ENCODE measurements around the gene NUP50. TPM values are rescaled to one million over a fixed set of nuclear protein-coding genes. Genes with fewer than 3 reads are reported as not detected.

NUP50 gene
- total and polyA plus RNA-seq, 2 of the 13 experiments (the other 11 are each of a cell fraction or from before 2014, with no cell fraction given): 14.2 to 52.4 TPM

DNA sequence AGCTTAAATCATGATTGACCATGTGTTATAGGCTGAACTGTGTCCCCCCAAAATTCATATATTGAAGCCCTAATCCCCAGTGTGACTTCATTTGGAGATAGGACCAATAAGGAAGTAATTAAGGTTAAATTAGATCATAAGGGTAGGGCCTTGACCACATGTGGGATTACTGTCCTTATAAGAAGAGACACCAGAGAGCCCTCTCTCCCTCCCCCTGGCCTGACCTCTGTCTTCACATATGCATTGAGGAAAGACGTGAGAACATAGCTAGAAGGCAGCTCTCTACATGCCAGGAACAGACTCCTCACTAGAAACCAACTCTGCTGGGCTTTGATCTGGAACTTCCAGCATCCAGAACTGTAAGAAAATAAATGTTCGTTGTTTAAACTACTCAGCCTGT, 13.6 kb upstream of the NUP50 start:
- no peaks in the 10 kb centered on the region for H3K9me3 ChIP-seq (ENCODE audit: low read length)
- no TSS peak for BruUV-seq (replicated peaks)
- H3K4me1 ChIP-seq (ENCODE audit: insufficient read depth, low read length): no peaks in the 10 kb centered on the region
- WGBS (ENCODE audit: low lambda C conversion rate): 48% methylated on average over 2 of the region's 2 CpGs
- H3K79me2 ChIP-seq (ENCODE audit: insufficient read depth, low read length): no peaks in the 10 kb centered on the region
- ATAC-seq (no peak), FAIRE-seq (no peak), DNase-seq (ENCODE audit: low spot score) (no peak)
- H3K27me3 ChIP-seq (ENCODE audit: control insufficient read depth in 1 of 2, insufficient read depth in 2 of 2, low read length in 2 of 2): no peaks in the 10 kb centered on the region
- no peaks in the 10 kb centered on the region for H4K20me1 ChIP-seq (ENCODE audit: insufficient read depth, low read length)
- no peaks in the 10 kb centered on the region for H3K36me3 ChIP-seq (replicated peaks in 1 of 2; ENCODE audit: control insufficient read depth in 1 of 2, insufficient read depth in 2 of 2, low read length in 2 of 2)
- no peak overlapping the region for H3K9ac ChIP-seq (ENCODE audit: insufficient read depth, low read depth, low read length)
- ChIA-PET CTCF (ENCODE audit: low intra/inter-chr PET ratio, low total read pairs) (no interaction called here), POLR2A (interaction anchor here (1.5 kb wide), 1 partner anchor 9 kb away, joined by 3 read pairs; no protein-coding TSS in a partner anchor)
- H3K27ac ChIP-seq (ENCODE audit: extremely low read length, insufficient read depth, low read length): no peak overlapping the region
- intact Hi-C loops (cut with micrococcal nuclease; ENCODE audit: unreplicated experiment): no loop called here
- H3K4me3 ChIP-seq (replicated peaks in 1 of 3; ENCODE audit: insufficient read depth in 1 of 3, low read depth in 2 of 3, low read length in 3 of 3): no peak overlapping the region
- TF ChIP-seq, protein P1, sequence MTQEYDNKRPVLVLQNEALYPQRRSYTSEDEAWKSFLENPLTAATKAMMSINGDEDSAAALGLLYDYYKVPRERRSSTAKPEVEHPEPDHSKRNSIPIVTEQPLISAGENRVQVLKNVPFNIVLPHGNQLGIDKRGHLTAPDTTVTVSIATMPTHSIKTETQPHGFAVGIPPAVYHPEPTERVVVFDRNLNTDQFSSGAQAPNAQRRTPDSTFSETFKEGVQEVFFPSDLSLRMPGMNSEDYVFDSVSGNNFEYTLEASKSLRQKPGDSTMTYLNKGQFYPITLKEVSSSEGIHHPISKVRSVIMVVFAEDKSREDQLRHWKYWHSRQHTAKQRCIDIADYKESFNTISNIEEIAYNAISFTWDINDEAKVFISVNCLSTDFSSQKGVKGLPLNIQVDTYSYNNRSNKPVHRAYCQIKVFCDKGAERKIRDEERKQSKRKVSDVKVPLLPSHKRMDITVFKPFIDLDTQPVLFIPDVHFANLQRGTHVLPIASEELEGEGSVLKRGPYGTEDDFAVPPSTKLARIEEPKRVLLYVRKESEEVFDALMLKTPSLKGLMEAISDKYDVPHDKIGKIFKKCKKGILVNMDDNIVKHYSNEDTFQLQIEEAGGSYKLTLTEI (CRISPR knock-in tag; conservative IDR thresholded peaks at IDR 0.05): no peak
- TF ChIP-seq ZNF335 (CRISPR knock-in tag; IDR thresholded peaks at IDR 0.05): no peak
- no peak for TF ChIP-seq KLF12 (CRISPR knock-in tag; IDR thresholded peaks at IDR 0.05; ENCODE audit: borderline replicate concordance)
- TF ChIP-seq ATF2 (CRISPR knock-in tag; IDR thresholded peaks at IDR 0.05): no peak
- no peak for TF ChIP-seq NFIB (CRISPR knock-in tag; IDR thresholded peaks at IDR 0.05; ENCODE audit: borderline replicate concordance)
- TF ChIP-seq, protein P2, sequence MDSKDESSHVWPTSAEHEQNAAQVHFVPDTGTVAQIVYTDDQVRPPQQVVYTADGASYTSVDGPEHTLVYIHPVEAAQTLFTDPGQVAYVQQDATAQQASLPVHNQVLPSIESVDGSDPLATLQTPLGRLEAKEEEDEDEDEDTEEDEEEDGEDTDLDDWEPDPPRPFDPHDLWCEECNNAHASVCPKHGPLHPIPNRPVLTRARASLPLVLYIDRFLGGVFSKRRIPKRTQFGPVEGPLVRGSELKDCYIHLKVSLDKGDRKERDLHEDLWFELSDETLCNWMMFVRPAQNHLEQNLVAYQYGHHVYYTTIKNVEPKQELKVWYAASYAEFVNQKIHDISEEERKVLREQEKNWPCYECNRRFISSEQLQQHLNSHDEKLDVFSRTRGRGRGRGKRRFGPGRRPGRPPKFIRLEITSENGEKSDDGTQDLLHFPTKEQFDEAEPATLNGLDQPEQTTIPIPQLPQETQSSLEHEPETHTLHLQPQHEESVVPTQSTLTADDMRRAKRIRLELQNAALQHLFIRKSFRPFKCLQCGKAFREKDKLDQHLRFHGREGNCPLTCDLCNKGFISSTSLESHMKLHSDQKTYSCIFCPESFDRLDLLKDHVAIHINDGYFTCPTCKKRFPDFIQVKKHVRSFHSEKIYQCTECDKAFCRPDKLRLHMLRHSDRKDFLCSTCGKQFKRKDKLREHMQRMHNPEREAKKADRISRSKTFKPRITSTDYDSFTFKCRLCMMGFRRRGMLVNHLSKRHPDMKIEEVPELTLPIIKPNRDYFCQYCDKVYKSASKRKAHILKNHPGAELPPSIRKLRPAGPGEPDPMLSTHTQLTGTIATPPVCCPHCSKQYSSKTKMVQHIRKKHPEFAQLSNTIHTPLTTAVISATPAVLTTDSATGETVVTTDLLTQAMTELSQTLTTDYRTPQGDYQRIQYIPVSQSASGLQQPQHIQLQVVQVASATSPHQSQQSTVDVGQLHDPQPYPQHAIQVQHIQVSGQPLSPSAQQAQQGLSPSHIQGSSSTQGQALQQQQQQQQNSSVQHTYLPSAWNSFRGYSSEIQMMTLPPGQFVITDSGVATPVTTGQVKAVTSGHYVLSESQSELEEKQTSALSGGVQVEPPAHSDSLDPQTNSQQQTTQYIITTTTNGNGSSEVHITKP (CRISPR knock-in tag; IDR thresholded peaks at IDR 0.05; ENCODE audit: low read depth): no peak
- TF ChIP-seq, protein P3, sequence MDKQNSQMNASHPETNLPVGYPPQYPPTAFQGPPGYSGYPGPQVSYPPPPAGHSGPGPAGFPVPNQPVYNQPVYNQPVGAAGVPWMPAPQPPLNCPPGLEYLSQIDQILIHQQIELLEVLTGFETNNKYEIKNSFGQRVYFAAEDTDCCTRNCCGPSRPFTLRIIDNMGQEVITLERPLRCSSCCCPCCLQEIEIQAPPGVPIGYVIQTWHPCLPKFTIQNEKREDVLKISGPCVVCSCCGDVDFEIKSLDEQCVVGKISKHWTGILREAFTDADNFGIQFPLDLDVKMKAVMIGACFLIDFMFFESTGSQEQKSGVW (CRISPR knock-in tag; IDR thresholded peaks at IDR 0.05; ENCODE audit: borderline replicate concordance): no peak
- no peak for TF ChIP-seq ZNF34 (CRISPR knock-in tag; IDR thresholded peaks at IDR 0.05; ENCODE audit: borderline replicate concordance)
- no peak for TF ChIP-seq HOXA9 (CRISPR knock-in tag; IDR thresholded peaks at IDR 0.05; ENCODE audit: borderline replicate concordance)
- TF ChIP-seq ZNF773 (CRISPR knock-in tag; IDR thresholded peaks at IDR 0.05; ENCODE audit: borderline replicate concordance): no peak
- no peak for TF ChIP-seq SRF (IDR thresholded peaks at IDR 0.05; ENCODE audit: low read depth, low read length)
- H2AFZ ChIP-seq (ENCODE audit: low read length): no peak overlapping the region
- H3K4me2 ChIP-seq (ENCODE audit: low read depth, low read length): no peak overlapping the region
- in situ Hi-C loops (cut with HindIII; ENCODE audit: extremely low pct_ligation_motif_present, low pct_unique_long_range_greater_than_20kb): no loop called here
